ENCODE measurements around the gene LCT. TPM values are rescaled to one million over a fixed set of nuclear protein-coding genes. Genes with fewer than 3 reads are reported as not detected.
"Not testable (repeated sequence)": the region's sequence is repeated elsewhere in the genome, so short reads cannot be mapped to it uniquely, and the experiment has no call there.

LCT gene
- total and polyA plus RNA-seq, 3 experiments from 2014 or later = 0.29 to 0.48 TPM; not detected in 1

GRCh38 chr2:135818937-135819610, 17.9 kb downstream of the LCT start:
- Mint-ChIP-seq H3K4me3 (peak overlapping the region in 4 of 7 donors; percentile 2 to 49 (median 14)), H3K36me3 (peaks cover 0 to 16% (median 4%) of the 10 kb centered on the region in 3 donors), H3K27me3 (peaks cover 0 to 7% of the 10 kb centered on the region in 2 donors), H3K27ac (no peak overlapping the region), H3K9me3 (peaks cover 0 to 11% (median 7%) of the 10 kb centered on the region in 5 donors), H3K4me1 (peaks cover 11 to 22% (median 22%) of the 10 kb centered on the region in 3 donors)
- DNase-seq = no peak
- CTCF ChIA-PET = interaction anchor here (1.2 kb wide), 1 partner anchor 15 kb away, joined by 3 read pairs; no protein-coding TSS in a partner anchor
- Histone ChIP-seq H3K27ac (ENCODE audit: low read depth, low read length) (no peak overlapping the region), H3K4me3 (ENCODE audit: low read length) (no peak overlapping the region), H3K27me3 (ENCODE audit: insufficient read depth, low read length, poor library complexity, severe bottlenecking) (no peaks in the 10 kb centered on the region), H3K36me3 (ENCODE audit: insufficient read depth, low read length) (no peaks in the 10 kb centered on the region), H3K4me1 (ENCODE audit: insufficient read depth, low read length) (peaks cover 13% of the 10 kb centered on the region), H3K9me3 (ENCODE audit: low read length) (no peaks in the 10 kb centered on the region)
- POLR2A ChIA-PET = no interaction called here

DNA sequence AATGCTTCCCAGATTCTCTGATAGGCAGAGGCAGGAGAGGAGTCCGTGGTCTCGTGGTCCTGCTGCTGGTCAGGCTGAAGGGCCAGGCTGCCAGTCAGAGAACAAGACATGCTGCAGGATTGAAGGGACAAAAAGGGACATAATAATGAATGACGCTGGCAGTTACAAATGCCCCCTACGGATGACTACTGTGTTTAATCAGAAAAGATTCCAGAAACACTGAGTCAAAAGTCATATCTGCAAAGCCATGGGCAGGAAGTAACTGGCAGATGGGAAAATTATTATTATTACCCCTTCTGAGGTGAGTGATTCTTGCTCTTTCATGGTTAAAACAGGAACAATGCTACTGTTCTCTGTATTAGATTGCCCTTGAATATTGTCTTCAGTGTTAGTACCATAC, 19.0 kb downstream of the LCT start:
- no peak overlapping the region for H3K4me3 ChIP-seq (ENCODE audit: low read length)
- no peaks in the 10 kb centered on the region for H3K27me3 ChIP-seq (ENCODE audit: insufficient read depth, low read length, poor library complexity, severe bottlenecking)
- H3K9me3 Mint-ChIP-seq = peaks cover 0 to 7% (median 3%) of the 10 kb centered on the region in 5 donors
- H3K36me3 ChIP-seq (ENCODE audit: insufficient read depth, low read length) = no peaks in the 10 kb centered on the region
- H3K27ac ChIP-seq (ENCODE audit: low read depth, low read length) = no peak overlapping the region
- peaks cover 0 to 11% (median 2%) of the 10 kb centered on the region in 3 donors for H3K36me3 Mint-ChIP-seq
- no peak for DNase-seq
- peaks cover 13% of the 10 kb centered on the region for H3K4me1 ChIP-seq (ENCODE audit: insufficient read depth, low read length)
- POLR2A ChIA-PET = no interaction called here
- CTCF ChIA-PET = interaction anchor here (1.2 kb wide), 1 partner anchor 14 kb away, joined by 3 read pairs; no protein-coding TSS in a partner anchor
- no peak overlapping the region for H3K4me3 Mint-ChIP-seq
- H3K27ac Mint-ChIP-seq = no peak overlapping the region
- no peaks in the 10 kb centered on the region for H3K9me3 ChIP-seq (ENCODE audit: low read length)
- peaks cover 11 to 22% (median 22%) of the 10 kb centered on the region in 3 donors for H3K4me1 Mint-ChIP-seq
- peaks cover 0 to 7% of the 10 kb centered on the region in 2 donors for H3K27me3 Mint-ChIP-seq

DNA sequence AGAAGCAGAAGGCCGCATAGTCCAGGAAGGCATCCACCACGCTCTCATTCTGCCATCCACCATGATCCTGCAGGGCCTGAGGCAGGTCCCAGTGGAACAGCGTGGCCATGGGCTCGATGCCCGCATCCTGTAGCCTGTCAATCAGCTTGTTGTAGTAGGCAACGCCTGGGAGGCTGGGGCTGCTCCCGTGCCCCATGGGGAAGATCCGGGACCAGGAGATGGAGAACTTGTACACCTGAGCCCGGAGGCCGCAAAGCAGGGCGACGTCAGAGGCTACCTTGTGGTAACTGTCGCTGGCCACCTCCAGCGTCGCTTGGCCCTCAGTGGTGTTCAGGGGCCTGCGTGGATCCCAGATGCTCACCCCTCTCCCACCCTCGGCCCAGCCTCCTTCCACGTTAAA, 19.5 kb downstream of the LCT start:
- Histone ChIP-seq H3K4me3 (ENCODE audit: low read length) (no peak overlapping the region), H3K27me3 (ENCODE audit: insufficient read depth, low read length, poor library complexity, severe bottlenecking) (no peaks in the 10 kb centered on the region), H3K4me1 (ENCODE audit: insufficient read depth, low read length) (peaks cover 13% of the 10 kb centered on the region), H3K36me3 (ENCODE audit: insufficient read depth, low read length) (no peaks in the 10 kb centered on the region), H3K9me3 (ENCODE audit: low read length) (no peaks in the 10 kb centered on the region), H3K27ac (ENCODE audit: low read depth, low read length) (no peak overlapping the region)
- POLR2A ChIA-PET = no interaction called here
- Mint-ChIP-seq H3K9me3 (peaks cover 0 to 3% (median 0%) of the 10 kb centered on the region in 5 donors), H3K27me3 (peaks cover 0 to 7% of the 10 kb centered on the region in 2 donors), H3K36me3 (peaks cover 0 to 7% (median 2%) of the 10 kb centered on the region in 3 donors), H3K4me3 (no peak overlapping the region), H3K4me1 (peaks cover 11 to 22% (median 22%) of the 10 kb centered on the region in 3 donors), H3K27ac (no peak overlapping the region)
- DNase-seq = no peak
- CTCF ChIA-PET = no interaction called here

GRCh38 chr2:135815269-135815668, 21.7 kb downstream of the LCT start:
- Histone ChIP-seq H3K27me3 (ENCODE audit: insufficient read depth, low read length, poor library complexity, severe bottlenecking) (no peaks in the 10 kb centered on the region), H3K9me3 (ENCODE audit: low read length) (no peaks in the 10 kb centered on the region), H3K36me3 (ENCODE audit: insufficient read depth, low read length) (no peaks in the 10 kb centered on the region), H3K27ac (ENCODE audit: low read depth, low read length) (no peak overlapping the region), H3K4me1 (ENCODE audit: insufficient read depth, low read length) (peaks cover 9% of the 10 kb centered on the region), H3K4me3 (ENCODE audit: low read length) (no peak overlapping the region)
- Mint-ChIP-seq H3K27ac (peak overlapping the region in 1 of 8 donors; percentile 80), H3K27me3 (peaks cover 0 to 3% of the 10 kb centered on the region in 2 donors), H3K9me3 (no peaks in the 10 kb centered on the region), H3K4me3 (no peak overlapping the region), H3K4me1 (peaks cover 7 to 14% (median 13%) of the 10 kb centered on the region in 3 donors), H3K36me3 (no peaks in the 10 kb centered on the region)
- ChIA-PET CTCF (interaction anchor here (1.3 kb wide), 1 partner anchor 18 kb away, joined by 5 read pairs; no protein-coding TSS in a partner anchor), POLR2A (interaction anchor here (0.6 kb wide), 1 partner anchor 28 kb away, joined by 3 read pairs; no protein-coding TSS in a partner anchor)
- DNase-seq = no peak

DNA sequence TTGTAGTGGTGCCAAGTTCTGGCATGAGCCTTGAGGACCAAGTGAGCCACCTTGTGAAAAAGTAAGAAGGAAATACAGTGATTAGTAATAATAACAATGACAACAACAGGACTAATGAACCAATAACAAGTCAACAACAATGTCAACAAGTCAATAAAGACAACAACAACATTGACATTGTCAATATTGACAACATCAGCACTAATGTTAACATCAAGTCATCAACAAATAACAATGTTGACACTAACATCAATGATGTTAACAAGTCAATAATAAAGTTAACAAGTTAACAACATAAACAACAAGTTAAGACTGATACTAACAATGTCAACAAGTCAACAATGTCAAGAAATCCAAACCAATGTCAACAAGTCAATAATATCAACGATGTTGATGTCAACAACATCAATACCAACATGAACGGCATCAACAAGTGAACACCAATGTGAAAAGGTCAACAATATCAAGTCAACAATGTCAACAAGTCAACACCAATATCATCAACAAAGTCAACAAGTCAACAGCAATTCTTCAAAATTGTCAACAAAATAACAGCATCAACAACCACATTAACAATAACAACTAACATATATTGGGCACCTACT, 24.0 kb downstream of the LCT start:
- H3K4me1 Mint-ChIP-seq = no peaks in the 10 kb centered on the region
- POLR2A ChIA-PET = no interaction called here
- H3K4me3 Mint-ChIP-seq = no peak overlapping the region
- no peak for DNase-seq
- Histone ChIP-seq H3K9me3 (ENCODE audit: low read length) (no peaks in the 10 kb centered on the region), H3K36me3 (ENCODE audit: insufficient read depth, low read length) (no peaks in the 10 kb centered on the region), H3K27me3 (ENCODE audit: insufficient read depth, low read length, poor library complexity, severe bottlenecking) (no peaks in the 10 kb centered on the region), H3K27ac (ENCODE audit: low read depth, low read length) (no peak overlapping the region), H3K4me3 (ENCODE audit: low read length) (no peak overlapping the region), H3K4me1 (ENCODE audit: insufficient read depth, low read length) (no peaks in the 10 kb centered on the region)
- CTCF ChIA-PET = interaction anchor here (1.5 kb wide), 1 partner anchor 16 kb away, joined by 4 read pairs; no protein-coding TSS in a partner anchor
- no peaks in the 10 kb centered on the region for H3K36me3 Mint-ChIP-seq
- no peak overlapping the region for H3K27ac Mint-ChIP-seq
- H3K27me3 Mint-ChIP-seq = peaks cover 0 to 3% of the 10 kb centered on the region in 2 donors
- H3K9me3 Mint-ChIP-seq = no peaks in the 10 kb centered on the region

DNA sequence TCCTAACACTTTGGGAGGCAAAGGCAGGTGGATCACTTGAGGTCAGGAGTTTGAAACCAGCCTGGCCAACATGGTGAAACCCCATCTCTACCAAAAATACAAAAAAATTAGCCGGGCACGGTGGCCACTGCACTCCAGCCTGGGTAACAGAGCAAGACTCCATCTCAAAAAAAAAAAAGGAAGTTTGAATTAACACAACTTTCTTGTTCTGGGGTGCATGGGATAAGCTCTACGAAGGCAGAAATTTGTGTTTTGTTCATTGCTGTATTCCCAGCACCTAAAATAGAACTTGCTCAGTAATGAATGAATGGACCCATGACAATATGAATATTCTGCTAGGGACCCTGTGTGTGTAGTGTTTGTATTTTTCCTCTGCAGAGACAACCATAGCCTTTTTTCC, 29.1 kb downstream of the LCT start:
- H3K27me3 Mint-ChIP-seq; H3K27ac Mint-ChIP-seq; POLR2A ChIA-PET; H3K36me3 ChIP-seq (ENCODE audit: insufficient read depth, low read length); DNase-seq; H3K4me1 ChIP-seq (ENCODE audit: insufficient read depth, low read length); H3K9me3 Mint-ChIP-seq; H3K4me1 Mint-ChIP-seq; H3K27me3 ChIP-seq (ENCODE audit: insufficient read depth, low read length, poor library complexity, severe bottlenecking); H3K4me3 Mint-ChIP-seq; H3K36me3 Mint-ChIP-seq; H3K27ac ChIP-seq (ENCODE audit: low read depth, low read length); H3K9me3 ChIP-seq (ENCODE audit: low read length); H3K4me3 ChIP-seq (ENCODE audit: low read length): not testable (repeated sequence)
- CTCF ChIA-PET = interaction anchor here (3.1 kb wide), 1 partner anchor 10 kb away, joined by 13 read pairs; no protein-coding TSS in a partner anchor

GRCh38 chr2:135803278-135803677, 33.7 kb downstream of the LCT start:
- DNase-seq = no peak
- POLR2A ChIA-PET = no interaction called here
- no peaks in the 10 kb centered on the region for H3K4me1 Mint-ChIP-seq

DNA sequence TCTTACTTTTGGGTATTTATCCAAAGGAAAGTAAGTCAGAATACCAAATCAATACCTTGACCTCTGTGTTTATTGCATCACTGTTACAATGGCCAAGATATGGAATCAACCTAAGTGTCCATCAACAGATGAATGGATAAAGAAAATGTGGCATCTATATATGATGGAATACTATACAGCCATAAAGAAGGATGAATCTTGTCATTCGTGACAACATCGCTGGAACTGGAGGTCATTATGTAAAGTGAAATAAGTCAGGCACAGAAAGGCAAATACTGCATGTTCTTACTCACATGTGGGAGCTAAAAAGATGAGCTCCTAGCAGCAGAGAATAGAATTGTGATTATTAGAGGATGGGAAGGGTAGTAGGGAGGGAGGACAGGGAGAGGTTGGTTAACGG, 34.6 kb downstream of the LCT start:
- Mint-ChIP-seq H3K4me1 (peaks cover 2 to 4% (median 4%) of the 10 kb centered on the region in 3 donors), H3K4me3 (no peak overlapping the region), H3K36me3 (peaks cover 0 to 16% (median 0%) of the 10 kb centered on the region in 3 donors), H3K9me3 (peaks cover 0 to 13% (median 12%) of the 10 kb centered on the region in 5 donors), H3K27me3 (peaks cover 0 to 2% of the 10 kb centered on the region in 2 donors), H3K27ac (no peak overlapping the region)
- Histone ChIP-seq H3K27ac (ENCODE audit: low read depth, low read length) (no peak overlapping the region), H3K27me3 (ENCODE audit: insufficient read depth, low read length, poor library complexity, severe bottlenecking) (no peaks in the 10 kb centered on the region), H3K4me3 (ENCODE audit: low read length) (no peak overlapping the region), H3K4me1 (ENCODE audit: insufficient read depth, low read length) (peaks cover 5% of the 10 kb centered on the region), H3K9me3 (ENCODE audit: low read length) (no peaks in the 10 kb centered on the region), H3K36me3 (ENCODE audit: insufficient read depth, low read length) (no peaks in the 10 kb centered on the region)
- DNase-seq = no peak
- ChIA-PET POLR2A (no interaction called here), CTCF (interaction anchor here (1.3 kb wide), 1 partner anchor 10 kb away, joined by 4 read pairs; no protein-coding TSS in a partner anchor)

More at GRCh38 chr2:135803278-135803677, 33.7 kb downstream of the LCT start:
- Mint-ChIP-seq H3K9me3 (peaks cover 0 to 13% (median 12%) of the 10 kb centered on the region in 5 donors), H3K4me3 (no peak overlapping the region), H3K36me3 (peaks cover 0 to 16% (median 0%) of the 10 kb centered on the region in 3 donors), H3K27me3 (peaks cover 0 to 2% of the 10 kb centered on the region in 2 donors), H3K27ac (no peak overlapping the region)
- H3K27me3 ChIP-seq (ENCODE audit: insufficient read depth, low read length, poor library complexity, severe bottlenecking) = no peaks in the 10 kb centered on the region
- no peak overlapping the region for H3K27ac ChIP-seq (ENCODE audit: low read depth, low read length)
- H3K4me3 ChIP-seq (ENCODE audit: low read length) = no peak overlapping the region
- H3K36me3 ChIP-seq (ENCODE audit: insufficient read depth, low read length) = no peaks in the 10 kb centered on the region
- CTCF ChIA-PET = interaction anchor here (1.6 kb wide), 1 partner anchor 15 kb away, joined by 3 read pairs; no protein-coding TSS in a partner anchor
- no peaks in the 10 kb centered on the region for H3K9me3 ChIP-seq (ENCODE audit: low read length)
- no peaks in the 10 kb centered on the region for H3K4me1 ChIP-seq (ENCODE audit: insufficient read depth, low read length)
